GM19438 (cell line): ENCODE results near the gene SRF.

Source experiments
- ATAC-seq: cut with Tn5 transposase; IDR thresholded peaks from one replicate; pipeline ENCODE4 v1.9.1; 2021; ENCODE audit warnings: low read depth; ENCODE audit not compliant: unreplicated experiment

The SRF gene

DNA sequence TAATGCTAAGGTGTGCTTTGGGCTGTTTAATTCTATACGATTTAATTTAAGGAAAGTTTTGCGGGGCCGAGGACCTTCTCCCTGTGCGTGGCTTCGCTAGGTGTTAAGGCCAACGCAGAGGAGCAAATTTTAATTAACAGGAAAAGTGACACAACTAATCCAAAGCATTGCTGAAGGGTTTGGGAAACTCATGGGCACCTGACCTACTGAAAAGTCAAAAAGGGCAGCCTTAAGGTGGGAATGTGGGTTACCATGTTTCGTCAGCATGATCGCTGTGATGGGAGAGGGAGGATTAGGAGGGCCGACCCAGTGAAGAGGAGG, 10.5 kb downstream of the SRF start:
- ATAC-seq: no peak

DNA sequence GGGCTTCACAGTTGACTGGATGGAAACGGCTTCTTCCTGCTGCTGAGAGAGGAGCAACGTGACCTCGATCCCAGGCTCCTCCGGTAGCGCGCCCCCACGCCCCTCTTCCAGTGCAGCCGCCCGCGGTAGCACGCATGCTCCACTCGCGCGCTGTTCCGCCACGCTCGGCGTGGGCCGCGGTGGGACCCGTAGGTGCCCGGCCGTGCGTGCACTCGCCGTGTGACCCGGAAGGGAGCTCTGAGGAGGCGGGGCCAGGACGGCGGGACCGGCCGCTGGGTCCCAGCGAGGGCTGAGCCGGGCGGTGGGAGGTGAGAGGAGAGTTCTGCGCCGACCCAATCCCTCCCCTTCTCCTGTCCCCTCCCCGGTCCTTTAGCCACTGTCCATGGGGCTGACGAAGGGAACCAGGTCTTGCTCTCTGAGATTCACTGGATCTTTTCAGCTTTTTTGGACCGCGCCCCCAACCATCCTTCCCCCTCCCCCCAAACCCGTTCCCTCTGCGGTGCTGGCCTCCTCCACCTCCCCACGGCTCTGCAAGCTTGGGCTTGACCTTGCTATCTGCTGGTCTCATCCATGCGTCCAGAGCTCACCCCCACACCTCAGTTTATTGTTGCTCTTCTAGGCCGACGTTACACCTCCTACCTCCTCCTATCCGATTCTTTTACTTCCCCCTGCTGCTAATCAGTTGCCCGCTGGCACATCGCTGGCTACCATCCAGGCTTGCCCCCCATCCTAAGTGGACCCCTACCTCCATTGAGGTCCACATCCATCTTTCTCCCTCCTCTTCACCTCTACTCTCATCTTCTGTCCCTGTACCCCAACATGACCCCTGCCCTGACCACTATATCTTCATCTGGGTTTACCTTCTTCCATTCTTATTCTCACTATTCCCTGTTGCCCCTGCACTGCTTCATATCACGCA, 11.1 kb downstream of the SRF start, which contains the start of gene CUL9:
Gene CUL9, plus strand, starts transcription at position 255 of the 919 bp plus-strand sequence. CDS start 2,115 bp downstream, outside the sequence.
- peak; percentile 92 for ATAC-seq

DNA sequence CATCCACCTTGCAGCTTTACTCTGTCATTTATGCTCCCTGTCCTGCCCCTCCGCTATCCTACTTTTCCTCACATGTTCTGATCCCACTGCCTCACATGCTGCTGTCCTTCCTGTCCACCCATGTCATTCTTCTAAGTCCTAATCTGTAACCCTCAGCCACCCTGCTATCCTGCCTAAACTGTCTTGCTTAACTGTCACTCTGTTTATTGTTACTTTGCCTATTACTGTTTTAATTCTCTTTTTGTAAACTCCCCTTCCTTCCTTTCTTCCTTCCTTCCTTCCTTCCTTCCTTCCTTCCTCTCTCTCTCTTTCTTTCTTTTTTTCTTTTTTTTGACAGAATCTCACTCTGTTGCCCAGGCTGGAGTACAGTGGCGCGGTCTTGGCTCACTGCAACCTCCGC, 12.4 kb downstream of the SRF start:
- ATAC-seq: no peak

DNA sequence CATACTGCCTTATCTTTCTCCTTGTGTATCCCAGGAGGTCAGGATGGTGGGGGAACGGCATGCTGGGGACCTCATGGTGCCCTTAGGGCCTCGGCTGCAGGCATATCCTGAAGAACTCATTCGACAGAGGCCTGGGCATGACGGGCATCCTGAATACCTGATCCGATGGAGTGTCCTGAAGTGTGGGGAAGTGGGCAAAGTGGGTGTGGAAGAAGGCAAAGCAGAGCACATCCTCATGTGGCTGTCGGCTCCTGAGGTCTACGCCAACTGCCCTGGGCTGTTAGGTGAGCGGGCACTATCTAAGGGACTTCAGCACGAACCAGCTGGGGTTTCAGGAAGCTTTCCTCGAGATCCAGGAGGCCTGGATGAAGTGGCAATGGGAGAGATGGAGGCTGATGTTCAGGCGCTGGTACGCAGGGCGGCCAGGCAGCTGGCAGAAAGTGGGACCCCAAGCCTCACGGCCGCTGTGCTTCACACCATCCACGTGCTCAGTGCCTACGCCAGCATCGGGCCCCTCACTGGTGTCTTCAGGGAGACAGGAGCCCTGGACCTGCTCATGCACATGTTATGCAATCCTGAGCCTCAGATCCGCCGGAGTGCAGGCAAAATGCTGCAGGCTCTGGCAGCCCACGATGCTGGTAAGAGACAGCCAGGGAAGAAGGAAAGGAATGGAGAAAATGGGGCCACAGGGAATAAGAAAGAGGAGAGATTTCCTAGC, 13.4 kb downstream of the SRF start:
- no peak for ATAC-seq

DNA sequence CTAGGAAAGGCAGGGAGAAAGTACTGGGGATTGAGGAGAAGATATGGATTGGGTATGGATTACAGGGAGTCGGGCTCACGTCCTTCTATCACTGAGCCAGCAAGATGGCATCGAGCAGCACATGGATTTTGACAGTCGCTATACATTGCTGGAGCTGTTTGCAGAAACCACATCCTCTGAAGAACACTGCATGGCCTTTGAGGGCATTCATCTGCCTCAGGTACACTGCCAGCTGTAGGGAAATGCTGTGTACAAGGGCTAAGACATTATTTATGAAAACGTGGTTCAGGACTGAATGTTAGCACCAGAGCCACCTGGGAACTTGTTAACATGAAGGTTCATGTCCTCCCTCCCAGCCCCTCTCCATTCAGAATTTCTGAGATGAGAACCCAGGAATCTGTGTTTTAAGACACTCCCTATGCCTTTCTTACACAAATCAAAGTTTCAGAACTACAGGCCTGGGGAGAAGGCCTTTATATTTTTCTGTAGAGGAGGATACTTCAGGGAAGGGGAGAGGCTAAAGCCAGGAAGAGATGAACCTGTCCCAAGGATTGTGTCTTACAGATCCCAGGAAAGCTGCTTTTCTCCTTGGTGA, 14.4 kb downstream of the SRF start:
- ATAC-seq: no peak

DNA sequence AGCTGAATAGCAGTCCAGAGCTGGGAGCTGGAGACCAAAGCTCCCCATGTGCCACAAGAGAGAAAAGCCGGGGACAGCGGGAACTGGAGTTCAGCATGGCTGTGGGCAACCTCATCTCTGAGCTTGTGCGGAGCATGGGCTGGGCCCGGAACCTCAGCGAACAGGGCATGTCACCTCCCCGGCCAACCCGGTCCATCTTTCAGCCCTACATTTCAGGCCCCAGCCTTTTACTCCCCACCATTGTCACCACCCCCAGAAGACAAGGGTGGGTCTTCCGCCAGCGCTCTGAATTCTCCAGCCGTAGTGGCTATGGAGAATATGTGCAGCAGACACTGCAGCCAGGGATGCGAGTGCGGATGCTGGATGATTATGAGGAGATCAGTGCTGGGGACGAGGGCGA, 14.9 kb downstream of the SRF start:
- ATAC-seq: no peak

DNA sequence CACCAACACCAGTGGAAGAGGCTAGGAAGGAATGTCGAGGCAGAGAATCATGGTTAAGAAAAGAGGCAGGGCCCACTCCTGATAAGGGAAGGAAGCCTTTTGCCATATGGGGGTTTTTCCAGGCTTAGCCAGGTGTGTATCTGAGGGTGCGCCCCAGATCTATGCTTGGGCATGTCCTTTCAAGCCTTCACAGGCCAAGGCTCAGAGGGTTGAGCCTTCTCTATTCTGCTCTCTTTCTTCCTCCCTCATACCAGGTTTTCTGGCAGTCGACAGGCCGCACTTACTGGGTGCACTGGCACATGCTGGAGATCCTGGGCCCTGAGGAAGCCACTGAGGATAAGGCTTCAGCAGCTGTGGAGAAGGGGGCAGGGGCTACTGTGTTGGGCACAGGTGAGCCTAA, 15.6 kb downstream of the SRF start:
- ATAC-seq: no peak

DNA sequence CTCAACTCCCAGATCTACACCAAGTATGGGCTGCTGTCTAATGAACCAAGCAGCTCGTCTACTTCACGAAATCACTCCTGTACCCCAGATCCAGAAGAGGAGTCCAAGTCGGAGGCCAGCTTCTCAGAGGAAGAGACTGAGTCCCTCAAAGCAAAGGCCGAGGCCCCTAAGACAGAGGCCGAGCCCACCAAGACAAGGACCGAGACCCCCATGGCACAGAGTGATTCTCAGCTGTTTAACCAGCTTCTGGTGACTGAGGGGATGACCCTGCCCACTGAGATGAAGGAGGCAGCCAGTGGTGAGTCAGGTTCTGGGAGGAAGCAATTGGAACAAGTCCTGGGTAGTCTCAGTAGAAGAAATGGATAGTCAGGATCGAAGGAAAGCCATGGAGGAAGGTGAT, 16.8 kb downstream of the SRF start:
- ATAC-seq: no peak

DNA sequence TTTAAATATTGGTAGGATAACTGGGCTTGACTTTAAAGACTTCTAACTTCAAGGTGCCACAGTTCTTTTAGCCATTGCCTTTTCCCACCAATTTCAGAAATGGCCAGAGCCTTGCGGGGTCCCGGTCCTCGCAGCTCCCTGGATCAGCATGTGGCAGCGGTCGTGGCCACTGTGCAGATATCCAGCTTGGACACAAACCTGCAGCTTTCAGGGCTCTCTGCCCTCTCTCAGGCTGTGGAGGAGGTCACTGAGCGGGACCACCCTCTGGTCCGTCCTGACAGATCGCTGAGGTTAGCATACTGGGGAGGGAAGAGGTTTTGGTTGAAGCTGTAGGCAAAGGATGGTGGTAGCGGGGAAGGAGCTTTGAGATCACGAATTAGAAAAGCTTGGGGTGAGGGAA, 17.4 kb downstream of the SRF start:
- no peak for ATAC-seq

DNA sequence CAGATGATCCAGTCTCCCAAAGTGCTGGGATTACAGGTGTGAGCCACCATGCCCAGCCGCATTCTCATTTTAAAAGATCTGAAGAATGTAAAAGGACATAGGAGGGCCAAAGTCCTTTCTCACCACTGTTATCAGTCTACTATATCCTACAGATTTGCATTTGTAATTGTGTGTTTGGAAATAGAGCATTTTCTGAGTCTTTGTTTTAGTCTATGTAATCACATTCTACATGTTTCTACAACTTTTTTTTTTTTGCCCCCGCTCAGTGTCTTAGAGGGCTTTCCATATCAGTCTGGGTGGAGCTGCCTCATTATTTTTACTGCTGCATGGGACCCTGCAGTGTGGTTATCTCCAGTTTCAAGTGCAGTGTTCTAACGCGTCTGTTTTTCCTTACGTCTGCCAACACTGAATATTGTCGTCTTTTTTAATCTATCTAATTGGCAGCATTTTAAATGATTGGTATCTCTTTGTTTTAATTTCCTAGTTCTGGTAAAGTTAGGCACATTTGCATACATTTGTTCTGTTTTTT, 18.8 kb downstream of the SRF start:
- no peak for ATAC-seq

DNA sequence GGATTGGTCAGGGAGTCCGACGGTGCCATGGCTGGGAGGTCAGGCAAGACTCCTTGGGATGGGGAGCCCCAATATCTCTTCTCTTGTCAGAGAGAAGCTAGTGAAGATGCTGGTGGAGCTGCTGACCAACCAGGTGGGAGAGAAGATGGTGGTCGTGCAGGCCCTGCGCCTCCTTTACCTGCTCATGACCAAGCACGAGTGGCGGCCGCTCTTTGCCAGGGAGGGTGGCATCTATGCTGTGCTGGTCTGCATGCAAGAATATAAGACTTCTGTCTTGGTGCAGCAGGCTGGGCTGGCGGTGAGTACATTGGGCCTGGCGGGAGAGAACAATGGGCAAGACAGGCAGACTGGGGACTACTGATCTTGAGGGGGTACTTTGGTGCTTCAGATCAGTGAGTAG, 21.8 kb downstream of the SRF start:
- ATAC-seq: no peak

DNA sequence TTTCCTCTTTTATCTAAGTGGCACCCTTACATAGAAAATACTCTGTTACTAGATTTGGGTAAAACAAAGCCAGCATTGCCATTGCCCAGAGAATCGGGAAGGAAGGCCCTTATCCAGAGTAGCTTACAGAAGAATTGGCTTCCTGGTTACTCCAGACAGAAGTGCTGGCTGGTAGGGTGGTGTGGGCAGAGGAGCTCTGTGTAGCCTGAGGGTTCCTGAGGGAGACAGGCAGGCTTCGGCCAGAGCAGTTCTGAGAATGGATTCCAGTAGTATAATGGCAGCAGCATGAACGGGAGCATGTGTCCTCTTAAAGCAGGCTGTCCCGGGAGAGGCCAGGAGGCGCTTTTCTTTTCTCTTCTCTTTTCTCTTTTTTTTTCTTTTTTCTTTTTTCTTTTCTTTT, 22.9 kb downstream of the SRF start:
- ATAC-seq: no peak

DNA sequence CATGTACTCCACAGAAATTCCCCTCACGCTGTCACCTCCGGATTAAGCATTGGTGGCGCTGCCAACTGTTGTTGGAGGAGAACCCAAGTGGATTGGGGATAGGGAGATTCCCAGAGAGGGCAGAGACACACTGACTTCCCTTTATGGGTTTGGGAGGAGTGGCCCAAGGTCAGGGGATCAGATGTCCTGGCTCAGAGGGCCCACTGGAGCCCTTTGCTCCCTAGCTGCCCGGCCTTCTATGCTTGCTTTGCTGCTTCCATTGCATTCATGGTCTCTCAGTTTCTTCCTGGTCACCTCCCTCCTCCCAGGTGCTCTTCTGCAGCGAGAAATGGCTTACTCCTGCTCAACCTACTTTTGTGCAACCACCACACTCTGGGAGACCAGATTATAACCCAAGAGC, 25.3 kb downstream of the SRF start:
- ATAC-seq: no peak

DNA sequence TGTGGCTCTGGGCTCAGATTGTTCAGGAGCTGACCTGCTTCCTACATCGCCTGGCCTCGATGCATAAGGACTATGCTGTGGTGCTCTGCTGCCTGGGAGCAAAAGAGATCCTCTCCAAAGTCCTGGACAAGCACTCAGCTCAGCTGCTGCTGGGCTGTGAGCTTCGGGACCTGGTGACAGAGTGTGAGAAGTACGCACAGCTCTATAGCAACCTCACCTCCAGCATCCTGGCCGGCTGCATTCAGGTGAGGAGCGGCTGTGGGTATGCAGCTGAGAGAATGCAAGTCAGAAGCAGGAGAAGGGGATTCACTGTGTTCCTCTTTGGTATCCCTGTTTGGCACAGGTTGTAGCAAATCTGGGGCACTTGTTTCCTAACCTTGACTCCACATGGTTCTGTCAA, 28.8 kb downstream of the SRF start:
- ATAC-seq: no peak

DNA sequence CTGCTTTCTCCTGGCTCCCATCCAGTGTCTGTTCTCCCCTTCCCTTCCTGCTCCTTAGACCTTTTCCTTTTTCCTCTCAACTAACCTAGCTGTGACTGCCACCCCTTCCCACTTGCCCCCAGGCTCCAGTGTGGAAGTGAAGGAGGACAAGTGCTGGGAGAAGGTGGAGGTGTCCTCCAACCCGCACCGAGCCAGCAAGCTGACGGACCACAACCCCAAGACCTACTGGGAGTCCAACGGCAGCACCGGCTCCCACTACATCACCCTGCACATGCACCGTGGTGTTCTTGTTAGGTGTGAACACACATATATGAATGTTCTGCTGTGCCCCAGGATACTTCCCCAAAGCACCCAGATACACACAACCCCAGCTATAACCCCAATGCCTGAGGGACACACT, 29.5 kb downstream of the SRF start:
- no peak for ATAC-seq

DNA sequence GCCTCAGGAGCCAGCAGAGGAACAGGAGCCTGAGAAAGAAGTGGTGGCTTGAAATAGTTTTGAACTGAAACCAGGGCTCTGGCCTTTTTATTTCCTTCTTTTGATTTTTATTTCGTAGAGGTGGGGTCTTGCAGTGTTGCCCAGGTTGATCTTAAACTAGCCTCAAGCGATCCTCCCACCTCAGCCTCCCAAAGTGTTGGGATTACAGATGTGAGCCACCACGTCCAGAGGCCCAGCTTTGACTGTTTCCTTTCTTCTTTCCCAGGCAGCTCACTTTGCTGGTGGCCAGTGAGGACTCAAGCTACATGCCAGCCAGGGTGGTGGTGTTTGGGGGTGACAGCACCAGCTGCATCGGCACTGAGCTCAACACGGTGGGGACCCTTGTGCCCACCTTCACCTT, 31.4 kb downstream of the SRF start:
- ATAC-seq: no peak

DNA sequence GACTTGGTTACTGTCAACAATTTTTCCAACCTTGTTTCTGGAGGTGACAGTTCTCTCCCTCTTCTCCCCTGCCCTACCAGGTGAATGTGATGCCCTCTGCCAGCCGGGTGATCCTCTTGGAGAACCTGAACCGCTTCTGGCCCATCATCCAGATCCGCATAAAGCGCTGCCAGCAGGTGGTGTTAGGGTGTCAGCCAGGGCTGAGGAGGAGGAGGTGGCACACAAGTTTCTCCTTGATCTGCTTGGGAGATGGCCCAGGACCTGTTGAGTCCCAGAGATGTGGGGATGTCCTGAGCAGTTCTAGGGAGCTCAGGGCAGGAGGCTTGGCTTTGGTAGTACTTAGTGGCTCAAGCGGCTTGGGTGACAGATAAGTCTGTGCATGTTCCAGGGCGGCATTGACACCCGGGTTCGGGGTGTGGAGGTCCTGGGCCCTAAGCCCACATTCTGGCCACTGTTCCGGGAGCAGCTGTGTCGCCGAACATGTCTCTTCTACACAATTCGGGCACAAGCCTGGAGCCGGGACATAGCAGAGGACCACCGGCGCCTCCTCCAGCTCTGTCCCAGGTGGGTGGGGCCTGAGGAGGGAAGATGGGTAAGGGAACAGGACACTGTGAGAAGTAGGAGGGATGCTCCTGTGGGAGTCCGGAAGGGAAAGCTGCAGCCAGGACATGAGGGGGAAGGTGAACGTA, 32.1 kb downstream of the SRF start:
- ATAC-seq: no peak

DNA sequence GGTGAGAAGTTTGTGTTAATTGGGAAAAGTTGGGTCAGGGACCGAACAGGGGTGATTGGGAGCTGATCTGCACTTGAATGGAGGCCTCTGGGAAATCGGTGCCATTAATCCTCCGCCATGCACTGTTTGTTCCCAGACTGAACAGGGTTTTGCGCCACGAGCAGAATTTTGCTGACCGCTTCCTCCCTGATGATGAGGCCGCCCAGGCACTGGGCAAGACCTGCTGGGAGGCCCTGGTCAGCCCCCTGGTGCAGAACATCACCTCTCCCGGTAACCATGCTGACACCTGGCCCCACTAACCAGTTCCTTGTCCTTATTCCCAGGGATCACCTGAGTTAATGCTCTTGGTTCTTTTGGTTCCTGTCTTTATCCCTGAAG, 32.6 kb downstream of the SRF start:
- no peak for ATAC-seq

DNA sequence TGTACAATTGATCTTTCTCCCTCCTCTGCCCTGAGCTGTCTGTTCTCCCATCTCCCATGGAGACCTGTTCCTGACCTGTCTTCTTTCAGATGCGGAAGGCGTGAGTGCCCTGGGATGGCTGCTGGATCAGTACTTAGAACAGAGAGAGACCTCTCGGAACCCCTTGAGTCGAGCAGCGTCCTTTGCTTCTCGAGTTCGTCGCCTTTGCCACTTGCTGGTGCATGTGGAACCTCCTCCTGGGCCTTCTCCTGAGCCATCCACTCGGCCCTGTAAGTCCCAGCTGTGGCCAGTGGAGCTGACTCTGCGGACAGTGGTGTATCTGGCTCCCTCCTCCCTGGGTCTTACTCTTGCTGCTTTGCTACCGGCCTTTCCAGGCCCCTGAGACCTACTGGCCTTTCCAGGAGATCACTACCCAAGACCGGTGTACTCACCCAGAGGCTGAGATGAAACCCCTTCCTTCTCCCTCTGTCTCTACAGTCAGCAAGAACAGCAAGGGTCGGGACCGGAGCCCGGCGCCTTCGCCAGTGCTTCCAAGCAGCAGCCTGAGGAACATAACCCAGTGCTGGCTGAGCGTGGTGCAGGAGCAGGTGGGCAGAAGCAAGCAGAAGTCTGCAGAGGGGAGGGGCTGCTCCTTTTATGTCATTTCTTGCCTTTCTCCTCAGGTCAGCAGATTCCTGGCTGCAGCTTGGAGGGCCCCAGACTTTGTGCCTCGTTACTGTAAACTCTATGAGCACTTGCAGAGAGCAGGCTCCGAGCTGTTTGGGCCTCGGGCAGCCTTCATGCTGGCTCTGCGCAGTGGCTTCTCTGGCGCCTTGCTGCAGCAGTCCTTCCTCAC, 33.4 kb downstream of the SRF start:
- no peak for ATAC-seq

DNA sequence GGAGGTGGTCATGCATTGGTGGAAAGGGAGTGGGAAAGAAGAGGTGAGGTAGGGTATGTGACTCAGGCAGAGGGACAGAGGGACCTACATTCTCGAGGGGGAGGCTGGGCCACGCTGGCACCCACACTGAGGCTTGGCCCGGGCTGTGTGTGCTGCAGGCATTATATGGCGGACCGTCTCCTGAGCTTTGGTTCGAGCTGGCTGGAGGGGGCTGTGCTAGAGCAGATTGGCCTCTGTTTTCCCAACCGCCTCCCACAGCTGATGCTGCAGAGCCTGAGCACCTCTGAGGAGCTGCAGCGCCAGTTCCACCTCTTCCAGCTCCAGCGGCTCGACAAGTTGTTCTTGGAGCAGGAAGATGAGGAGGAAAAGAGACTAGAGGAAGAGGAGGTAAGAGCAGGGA, 34.8 kb downstream of the SRF start:
- ATAC-seq: no peak
